Sciatic nerve (tissue), 2 donors: Measurements from ENCODE around the gene MGST1. TPM values are rescaled to one million over a fixed set of nuclear protein-coding genes. Genes with fewer than 3 reads are reported as not detected.

Experiments
- ATAC-seq: fragments of 200-7000 bp; cut with Tn5 transposase; one replicate; pipeline ENCODE4 v1.9.1; 2020; ENCODE audit warnings: mild to moderate bottlenecking, moderate library complexity
- DNase-seq: peaks from one replicate; pipeline ENCODE4 v3.0.0-alpha.2; 2020; ENCODE audit warnings: low spot score
- intact Hi-C: fragments of 100-400 bp; cut with DNase I; formaldehyde crosslinking; loops from one replicate; pipeline ENCODE4 v1.14.2; 2022
- total RNA-seq: library from RNA; stranded (reverse); fragmentation: NEBNext Ultra II Directional; extraction: Animal tissue kit (Norgen Biotek cat#: 25700); gene quantifications from one replicate; pipeline ENCODE4 v1.2.1, GENCODE V29; 2021
- donor health status: DM: no; HTN: no; CAD: no.
- donor health status: DM: no; HTN: no; CAD: no.

The MGST1 gene, protein sequence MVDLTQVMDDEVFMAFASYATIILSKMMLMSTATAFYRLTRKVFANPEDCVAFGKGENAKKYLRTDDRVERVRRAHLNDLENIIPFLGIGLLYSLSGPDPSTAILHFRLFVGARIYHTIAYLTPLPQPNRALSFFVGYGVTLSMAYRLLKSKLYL
- total RNA-seq, result 80.6 TPM

DNA sequence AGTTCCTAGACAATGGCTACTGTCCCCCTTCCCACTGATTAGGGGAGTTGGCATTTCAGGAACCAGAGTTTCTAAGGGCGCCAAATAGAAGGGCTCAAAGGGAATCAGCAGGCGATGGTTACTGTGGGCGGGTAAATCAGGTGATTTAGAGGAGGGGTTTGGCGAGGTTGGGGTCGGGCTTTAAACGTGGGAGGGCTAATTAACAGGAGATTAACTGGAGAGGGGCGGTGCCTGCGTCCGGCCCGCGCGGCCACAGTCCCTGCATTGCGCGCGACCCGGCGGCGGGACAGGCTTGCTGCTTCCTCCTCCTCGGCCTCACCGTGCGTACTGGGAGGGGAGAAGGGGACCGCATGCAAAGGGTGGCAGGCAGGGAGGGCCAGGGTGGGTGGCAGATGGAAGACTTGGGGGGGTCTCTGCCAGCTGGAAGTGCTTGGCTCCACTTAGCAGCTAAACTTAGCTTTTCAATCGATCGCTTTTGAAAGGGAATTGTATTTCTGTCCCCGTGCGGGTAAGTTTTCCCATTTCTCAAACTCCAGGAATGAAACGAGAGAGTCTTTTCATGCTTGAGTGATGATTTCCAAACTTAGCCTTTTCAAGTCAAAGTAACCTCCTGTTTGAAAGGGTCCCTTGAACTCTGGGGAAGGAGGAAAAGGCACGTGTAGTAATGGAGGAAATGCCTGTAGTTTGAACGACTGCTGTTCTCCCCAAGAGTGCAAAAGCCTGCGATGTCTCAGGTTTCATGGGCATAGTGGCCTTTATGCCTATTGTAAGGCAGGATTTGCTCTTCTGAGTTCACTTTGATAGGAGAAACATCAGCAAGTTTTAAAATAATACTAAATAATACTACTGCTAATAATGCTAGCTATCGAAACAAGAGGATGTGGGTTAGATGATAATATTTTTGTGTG lies at the start of gene MGST1:
TSS of gene MGST1 (plus strand) at position 255 of the 908 bp plus-strand sequence. CDS start 6,608 bp downstream, outside the sequence.
- peak; percentile 87 for ATAC-seq
- intact Hi-C loops, result no loop called here
- DNase-seq, result peak; percentile 78

DNA sequence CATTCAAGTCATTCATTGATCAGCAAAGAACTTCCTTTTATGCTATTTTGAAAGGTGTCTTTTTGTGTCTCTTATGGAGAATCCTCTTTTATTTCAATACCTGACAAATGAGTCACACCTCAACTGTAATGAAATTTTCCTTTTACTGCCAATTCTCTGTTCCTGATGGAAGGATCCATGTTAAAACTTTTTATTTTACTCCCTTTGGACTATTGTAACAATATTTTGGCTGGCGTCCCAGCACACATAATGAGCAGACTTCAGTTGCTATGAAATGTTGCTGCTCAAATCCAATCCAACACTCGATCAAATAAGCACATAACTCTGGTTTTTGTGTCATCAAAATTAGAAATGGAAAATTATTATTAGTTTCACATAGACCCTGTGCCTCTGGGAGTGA lies 48.0 kb upstream of the MGST1 start:
- ATAC-seq, result peak; percentile 34
- peak; percentile 56 for DNase-seq
- intact Hi-C loops, result no loop called here

DNA sequence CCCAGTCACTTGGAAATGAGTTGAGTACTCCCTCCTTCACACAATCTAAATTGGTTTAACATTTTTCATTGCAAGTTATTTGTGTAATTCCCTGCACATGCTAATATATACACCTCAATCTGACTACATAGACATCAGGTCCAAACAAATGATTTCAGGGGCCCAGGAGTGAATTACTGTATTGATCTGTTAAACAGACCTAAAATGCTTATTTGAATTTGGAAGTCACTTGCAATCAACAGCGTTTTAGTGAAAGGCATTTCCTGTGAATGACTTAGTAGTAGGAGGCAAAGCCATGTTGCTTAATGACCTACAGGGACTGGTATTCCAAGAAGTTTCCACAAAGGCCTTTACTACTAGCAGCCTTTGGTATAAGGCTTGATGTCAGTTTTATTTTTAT lies 47.3 kb upstream of the MGST1 start:
- peak; percentile 77 for ATAC-seq
- DNase-seq, result no peak
- intact Hi-C loops, result no loop called here

DNA sequence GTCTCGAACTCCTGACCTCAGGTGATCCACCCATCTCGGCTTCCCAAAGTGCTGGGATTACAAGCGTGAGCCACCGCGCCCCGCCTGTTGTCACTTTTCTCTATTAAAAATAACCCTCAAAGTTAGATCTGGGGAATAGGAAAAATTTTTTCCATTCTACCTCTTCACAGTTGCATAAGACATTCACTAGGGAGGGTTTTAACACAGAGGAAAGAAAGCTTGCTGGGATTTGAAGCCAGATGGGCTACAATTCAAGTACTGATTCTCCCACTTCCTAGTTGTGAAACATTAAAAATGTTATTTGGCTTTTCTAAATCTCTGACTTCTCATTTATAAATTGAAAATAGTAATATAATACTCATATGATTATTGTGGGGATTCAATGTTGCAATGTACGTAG lies 46.7 kb upstream of the MGST1 start:
- peak; percentile 62 for DNase-seq

DNA sequence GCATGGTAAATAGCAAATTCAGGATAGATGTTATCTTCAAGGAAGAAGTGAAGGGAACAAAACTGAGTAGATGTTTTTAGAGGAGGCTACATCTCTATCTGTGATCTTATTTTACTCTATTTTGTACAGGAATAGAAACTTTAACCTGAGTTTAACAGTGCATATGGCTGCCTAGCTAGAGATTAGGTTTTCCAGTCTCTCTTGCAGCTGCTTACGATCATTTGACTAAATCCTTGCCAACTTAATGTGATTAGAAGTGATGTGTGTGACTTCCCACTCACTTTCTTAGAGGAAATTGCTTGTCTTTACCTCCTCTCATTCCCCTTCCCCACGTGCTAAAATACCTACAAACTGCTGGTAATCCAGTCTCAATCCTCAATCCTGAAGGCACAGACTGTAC lies 43.5 kb upstream of the MGST1 start:
- intact Hi-C loops, result no loop called here
- ATAC-seq (no peak), DNase-seq (no peak)

More for the DNA sequence above, 46.7 kb upstream of the MGST1 start:
- intact Hi-C loops, result no loop called here
- ATAC-seq, result peak; percentile 96

DNA sequence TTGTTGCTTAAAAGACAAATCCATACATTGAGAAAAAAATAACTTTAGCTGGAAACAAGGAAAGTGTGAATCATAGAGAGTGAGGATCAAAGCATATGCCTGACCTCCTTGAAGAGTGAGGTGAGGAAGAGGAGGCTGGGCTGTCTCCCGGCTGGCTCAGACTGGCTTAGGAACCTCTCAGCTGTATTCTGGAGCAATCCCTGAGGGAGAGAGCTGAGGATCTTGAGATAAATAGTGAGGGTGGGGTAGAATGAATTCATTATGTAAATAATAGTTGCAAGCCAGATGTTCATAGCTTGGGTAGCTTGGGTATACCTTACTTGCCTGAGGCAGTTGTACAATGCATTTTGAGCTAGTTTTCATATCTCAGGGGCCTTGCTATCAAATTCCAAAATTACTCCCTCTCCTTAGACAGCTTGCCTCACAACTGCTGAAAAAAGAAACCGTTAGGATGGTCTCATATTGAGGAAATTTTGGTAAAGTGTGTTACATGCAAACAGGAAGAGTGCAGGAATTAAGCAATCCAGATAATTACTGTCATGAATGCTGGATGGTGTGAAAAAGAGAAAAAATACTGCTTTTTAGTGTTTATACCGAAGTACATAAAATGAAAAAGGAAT lies 39.5 kb upstream of the MGST1 start:
- intact Hi-C loops, result no loop called here
- DNase-seq (no peak), ATAC-seq (peak; percentile 48)

DNA sequence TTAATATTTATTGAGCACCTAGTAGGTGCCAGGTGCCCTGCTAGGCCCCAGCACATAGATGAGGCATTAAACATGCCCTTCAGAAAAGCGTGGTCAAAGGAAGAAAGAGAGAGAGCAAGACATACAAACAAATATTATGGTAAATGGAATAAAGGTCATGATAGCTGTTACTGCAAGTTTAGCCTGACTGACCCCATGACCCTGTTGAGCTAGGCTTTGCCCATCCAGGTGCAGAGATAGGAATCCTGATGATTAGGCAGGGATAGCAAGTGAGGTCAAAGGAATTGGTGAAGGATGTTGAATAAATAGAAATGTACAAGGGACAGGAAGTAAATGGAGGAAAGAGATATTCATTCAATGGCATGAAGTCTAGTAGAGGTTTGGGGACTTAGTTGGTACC lies 36.5 kb upstream of the MGST1 start:
- DNase-seq (no peak), ATAC-seq (no peak)
- intact Hi-C loops, result no loop called here

DNA sequence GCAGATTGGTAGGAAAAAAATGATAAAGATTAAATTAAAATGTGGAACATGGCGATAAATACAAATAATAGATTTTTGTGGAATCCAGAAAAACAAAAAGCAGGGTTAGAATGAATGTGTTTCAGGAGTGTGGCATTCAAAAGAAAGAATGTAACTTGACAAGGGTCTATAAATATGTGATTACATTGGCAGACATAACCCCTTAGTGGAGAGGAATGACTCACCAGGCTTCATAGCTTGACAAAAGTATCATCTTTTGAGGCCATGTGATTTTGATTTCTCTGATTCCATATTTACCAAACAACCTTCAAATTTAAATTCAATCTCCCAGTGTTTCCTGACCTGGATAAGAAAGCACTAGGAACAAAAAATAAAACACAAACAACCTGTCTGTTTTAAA lies 24.4 kb upstream of the MGST1 start:
- ATAC-seq (no peak), DNase-seq (no peak)
- intact Hi-C loops, result no loop called here

DNA sequence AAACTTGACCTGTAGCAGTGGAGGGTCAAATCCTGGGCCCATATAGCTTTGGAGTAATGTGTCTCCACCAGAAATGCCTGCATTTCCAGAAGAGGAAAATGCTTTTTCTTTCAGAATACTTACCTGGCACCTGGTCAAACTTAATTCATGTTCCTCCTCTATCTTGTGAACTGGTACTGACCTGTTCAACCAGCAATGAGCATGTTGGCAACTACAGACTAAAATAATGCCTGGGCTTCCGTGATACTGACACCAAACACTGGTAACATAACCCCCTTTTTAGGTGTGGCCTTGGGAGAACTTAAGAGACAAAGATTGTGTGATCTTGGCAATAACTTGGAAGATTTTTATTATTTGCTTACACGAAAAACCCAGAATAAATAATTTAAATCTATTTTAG lies 23.8 kb upstream of the MGST1 start:
- DNase-seq (no peak), ATAC-seq (no peak)
- intact Hi-C loops, result no loop called here

DNA sequence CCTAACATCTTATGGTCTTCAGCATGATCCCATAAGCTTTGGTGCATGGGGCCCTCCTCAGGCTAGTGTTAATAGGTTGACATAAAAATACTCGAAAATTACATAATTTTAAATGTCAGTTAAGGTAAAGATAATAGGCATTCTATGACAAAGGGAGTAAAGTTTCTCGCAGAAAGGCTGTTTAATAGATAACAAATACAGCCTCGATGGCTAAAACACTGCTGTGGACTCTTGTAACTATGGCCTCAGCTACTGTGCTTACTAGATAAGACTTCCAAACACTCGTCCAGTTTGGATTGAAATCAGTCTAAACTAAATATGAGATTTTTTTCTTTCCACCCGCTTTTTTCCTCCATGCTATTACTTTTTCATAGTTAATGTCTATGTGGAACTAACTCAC lies 23.2 kb upstream of the MGST1 start:
- DNase-seq (no peak), ATAC-seq (no peak)
- intact Hi-C loops, result no loop called here

DNA sequence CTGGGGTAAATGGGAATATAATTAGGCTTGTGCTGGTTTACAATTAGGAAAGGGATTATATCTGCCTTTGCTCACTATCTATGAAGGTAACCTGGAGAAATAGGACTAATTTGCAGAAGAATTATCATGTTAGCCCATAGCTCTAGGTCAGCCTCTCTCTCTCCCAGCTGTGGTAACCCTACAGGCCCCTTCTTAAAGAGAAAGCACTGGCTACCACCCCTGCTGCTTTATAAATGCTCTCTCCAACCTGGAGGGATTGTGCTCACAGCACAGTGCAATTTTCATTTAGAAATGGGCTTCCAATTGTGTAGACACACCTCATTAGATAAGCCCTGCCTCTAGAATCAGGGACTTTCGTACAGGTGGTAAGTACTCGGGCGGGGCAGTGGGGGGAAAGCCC lies 22.7 kb upstream of the MGST1 start:
- intact Hi-C loops, result no loop called here
- no peak for DNase-seq
- no peak for ATAC-seq

DNA sequence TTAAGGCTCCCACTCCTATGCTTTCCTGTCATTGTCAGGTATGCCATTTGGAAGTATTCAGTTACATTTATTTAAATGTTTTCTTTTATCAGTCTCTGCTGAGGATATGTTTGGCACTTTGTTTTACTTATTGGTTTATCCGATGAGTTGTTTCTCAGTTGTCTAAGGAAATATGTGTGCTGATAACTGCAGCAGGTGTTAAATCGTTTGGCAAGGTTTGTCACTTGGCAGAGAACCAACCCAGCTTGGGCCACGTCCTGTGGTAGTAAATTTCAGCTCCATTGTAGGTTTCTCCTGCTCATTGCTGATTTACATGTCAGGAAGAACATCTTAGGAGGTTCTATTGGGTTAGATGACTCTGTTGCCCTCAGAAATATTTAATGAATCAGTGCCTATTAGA lies 22.0 kb upstream of the MGST1 start:
- intact Hi-C loops, result no loop called here
- ATAC-seq (no peak), DNase-seq (no peak)

DNA sequence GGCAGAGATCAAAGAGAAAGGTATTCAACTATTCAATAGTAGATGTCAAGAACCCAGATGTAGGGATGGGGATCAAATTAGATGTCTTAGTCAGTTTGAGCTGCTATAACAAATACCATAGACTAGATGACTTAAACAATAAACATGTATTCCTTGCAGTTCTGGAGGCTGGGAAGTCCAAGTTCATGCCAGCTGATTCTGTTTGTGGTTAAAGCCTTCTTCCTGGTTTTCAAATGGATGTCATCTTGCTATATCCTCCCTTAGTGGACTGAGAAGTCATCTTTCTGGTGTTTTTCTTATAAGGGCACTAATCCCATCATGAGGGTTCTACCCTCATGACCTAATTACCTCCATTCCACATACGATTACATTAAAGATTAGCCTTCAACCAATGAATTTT lies 19.5 kb upstream of the MGST1 start:
- ATAC-seq (no peak), DNase-seq (no peak)
- intact Hi-C loops, result no loop called here

DNA sequence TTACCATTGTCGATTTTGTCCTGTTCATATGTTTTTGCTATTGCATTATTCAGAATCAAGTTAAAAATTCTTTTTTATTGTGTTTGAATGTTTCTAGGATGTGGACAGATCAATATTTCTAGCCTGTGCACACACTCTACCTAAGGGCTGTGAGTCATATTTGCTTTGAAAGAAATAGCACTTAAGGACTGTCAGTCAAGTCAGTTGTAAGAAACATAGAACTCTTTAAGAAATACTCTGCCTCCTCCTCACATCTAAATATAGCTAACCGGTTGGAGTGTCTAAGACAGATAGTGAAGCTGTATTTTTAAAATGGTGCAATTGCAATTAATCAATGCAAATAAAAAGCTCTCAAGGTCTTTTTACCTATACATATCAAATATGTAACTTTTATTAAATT lies 17.9 kb upstream of the MGST1 start:
- intact Hi-C loops, result no loop called here
- DNase-seq (no peak), ATAC-seq (no peak)

DNA sequence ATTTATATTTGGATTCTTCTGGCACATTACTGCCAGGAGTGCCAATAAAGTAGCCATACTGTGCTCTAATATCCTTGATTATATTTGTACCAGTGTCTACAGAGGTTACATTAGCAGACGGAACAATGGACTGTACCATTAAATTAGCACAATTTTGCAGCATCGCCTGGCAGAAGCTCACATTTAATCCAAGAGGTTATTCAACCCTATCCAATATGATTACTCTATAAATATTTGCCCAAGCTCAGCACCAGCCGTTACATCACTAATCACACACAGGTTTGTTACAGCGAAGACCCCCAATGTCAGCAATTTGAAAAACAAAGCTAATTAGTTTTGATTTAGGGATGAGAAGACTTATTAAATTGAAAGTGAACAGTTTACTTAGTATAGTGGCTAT lies 16.9 kb upstream of the MGST1 start:
- no peak for ATAC-seq
- intact Hi-C loops, result no loop called here

DNA sequence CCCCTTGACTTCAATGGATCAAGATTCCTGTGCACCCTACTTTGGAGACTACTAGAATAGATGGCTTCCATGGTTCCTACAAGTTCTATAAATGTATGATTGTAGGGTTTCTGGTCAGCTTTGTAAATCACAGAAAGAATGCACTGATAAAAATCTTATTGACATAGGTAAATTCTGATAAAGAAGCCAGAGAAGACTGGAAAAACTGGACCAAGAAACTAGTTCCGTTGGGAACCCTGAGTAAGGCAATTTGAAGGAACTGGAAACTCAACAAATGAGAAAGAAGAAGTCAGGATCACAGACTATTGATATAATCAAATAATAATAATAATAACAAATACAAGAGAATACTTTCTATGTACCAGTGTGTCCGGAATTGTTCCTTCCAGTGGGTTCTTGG lies 15.4 kb upstream of the MGST1 start:
- intact Hi-C loops, result no loop called here
- no peak for ATAC-seq
- DNase-seq, result no peak

More for the DNA sequence above, 16.9 kb upstream of the MGST1 start:
- DNase-seq, result no peak

DNA sequence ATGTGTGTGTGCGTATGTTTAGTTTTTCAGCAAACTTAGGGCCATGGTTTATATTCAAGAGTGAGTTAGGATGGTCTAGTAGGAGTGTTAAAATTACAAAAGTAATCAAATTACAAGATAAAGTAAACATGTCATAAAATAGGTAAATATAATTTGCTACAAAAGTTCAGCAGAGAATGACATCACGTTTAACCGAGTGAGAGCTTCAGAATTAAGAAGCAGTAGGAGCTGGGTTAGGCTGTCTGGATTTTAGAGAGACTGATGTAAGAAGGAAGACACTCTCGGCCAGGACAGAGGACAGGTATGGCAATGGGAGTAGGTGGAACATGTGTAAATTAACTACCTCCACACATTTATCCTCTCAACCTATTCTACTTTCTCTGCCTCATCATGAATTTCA lies 11.6 kb upstream of the MGST1 start:
- DNase-seq (no peak), ATAC-seq (no peak)
- intact Hi-C loops, result no loop called here

DNA sequence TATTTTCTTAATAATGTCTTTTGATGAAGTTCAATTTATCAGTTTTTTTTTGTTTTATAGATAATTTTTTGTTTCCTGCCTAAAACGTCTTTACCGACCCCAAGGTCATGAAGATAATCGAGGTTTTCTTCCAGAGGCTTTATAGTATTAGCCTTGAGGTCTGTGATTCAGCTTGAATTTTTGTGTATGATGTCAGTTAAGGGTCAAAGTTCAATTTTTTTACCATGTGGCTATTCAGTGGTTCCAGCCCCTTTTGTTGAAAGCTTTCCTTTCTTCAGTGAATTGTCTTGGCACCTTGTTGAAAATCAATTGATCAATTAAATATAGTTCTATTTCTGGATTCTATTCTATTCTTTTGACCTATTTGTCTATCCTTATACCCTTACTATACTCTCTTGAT lies 3.2 kb upstream of the MGST1 start:
- intact Hi-C loops, result no loop called here
- no peak for DNase-seq
- no peak for ATAC-seq

DNA sequence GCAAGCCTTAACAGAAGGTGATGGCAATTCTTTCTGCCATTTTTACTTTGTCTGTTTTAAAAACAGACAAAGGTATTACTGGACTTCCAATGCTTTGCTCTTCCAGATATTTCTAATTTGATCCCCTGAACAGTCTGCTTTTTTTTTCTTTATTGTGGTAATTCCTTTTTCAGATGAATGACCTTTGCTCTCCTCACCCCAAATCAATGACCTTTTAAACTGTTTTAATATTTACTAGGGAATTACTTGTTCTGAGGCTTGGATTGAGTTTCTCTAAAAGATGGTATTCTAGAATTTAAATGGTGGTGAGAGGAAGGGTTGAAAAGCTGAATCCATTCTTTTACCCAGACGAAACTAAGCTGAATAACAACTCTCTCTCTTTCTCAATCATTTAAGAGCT lies 2.3 kb upstream of the MGST1 start:
- no peak for ATAC-seq
- intact Hi-C loops, result no loop called here

DNA sequence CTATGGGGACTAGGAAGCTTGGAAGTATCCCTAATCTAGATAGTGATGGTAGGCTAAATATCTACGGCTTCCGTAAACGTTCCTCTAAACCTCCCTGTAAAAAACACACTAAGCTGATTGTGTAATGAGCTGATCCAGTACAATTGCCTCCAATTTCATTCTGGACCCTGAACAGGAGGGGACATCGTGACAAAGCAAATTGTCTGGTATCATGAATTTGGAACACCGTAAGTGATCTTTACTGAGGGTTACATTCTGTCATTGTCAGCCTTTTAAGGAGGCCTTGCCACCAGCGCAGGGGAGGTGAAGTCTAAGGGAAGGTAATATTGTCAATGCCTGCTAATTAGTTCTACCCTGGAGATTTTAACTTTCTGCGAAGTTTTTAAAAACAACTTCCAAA lies 487 bp upstream of the MGST1 start:
- ATAC-seq, result no peak
- intact Hi-C loops, result no loop called here
- no peak for DNase-seq

More for the DNA sequence above, 2.3 kb upstream of the MGST1 start:
- DNase-seq, result no peak
